SK-N-DZ (cell line): ENCODE measurements around the gene DNM2.
"Not testable (repeated sequence)": the region's sequence is repeated elsewhere in the genome, so short reads cannot be mapped to it uniquely, and the experiment has no call there.

Experiments used
- DNase-seq: peaks from one replicate; pipeline ENCODE4 v3.0.0-alpha.2; 2015; ENCODE audit warnings: low spot score

The DNM2 gene

DNA sequence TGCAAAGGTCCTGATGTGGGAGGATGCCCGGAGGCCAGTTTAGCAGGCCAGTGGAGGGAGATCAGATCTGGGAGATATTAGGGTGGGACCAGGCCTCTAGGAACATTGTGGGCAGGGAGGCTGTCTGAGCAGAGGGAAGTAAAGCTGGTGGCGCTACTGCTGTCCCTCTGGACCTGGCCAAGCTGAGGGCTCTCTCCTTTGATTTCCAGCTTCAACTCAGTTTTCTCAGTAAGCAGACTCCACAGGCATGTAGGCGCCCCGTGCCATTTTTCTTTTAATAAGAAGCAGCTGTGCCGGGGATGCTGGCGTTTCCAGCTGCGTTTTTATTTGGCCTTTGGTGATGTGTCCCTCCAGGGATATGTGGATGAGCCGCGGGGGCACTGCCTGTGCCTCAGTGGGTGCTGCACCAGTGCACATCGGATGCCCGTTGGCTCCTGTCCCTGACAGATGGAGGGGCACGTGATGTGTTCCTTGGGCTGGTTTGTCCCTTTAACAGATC, 6.7 kb downstream of the DNM2 start:
- no peak for DNase-seq

DNA sequence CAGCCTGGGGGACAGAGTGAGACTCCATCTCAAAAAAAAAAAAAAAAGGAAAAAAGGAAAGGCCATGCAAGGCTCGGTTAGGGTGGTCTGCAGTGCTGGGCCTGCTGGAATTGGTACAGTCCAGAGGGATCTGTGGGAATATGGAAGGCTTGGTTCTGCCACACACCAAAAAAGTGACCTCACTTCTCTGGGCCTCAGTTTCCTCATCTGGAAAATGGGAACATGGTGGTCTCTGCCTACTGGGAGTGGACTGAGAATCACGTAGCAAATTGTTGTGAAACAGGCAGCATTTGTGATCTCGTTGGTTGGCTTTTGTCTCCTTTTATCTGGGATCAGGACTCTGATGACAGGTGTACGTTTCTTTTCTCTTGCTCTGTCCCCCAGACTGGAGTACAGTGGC, 7.5 kb downstream of the DNM2 start:
- DNase-seq, result no peak

DNA sequence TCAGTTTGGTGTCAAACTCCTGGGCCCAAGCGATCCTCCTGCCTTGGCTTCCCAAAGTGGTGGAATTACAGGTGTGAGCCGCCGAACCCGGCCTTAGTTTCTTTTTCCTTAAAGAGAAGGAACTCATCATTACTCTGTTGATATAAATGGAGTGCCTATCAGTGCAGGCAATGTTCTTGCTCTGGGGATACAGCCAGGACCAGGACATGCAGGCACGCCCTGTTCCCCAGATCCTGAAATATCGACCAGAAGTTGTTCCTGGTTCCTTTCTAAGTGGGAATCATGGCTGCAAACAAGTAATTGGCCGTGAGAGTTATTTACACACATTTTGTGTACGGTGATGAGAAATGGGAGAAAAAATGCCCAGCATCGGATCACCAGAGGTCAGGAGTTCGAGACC, 8.4 kb downstream of the DNM2 start:
- DNase-seq, result no peak

DNA sequence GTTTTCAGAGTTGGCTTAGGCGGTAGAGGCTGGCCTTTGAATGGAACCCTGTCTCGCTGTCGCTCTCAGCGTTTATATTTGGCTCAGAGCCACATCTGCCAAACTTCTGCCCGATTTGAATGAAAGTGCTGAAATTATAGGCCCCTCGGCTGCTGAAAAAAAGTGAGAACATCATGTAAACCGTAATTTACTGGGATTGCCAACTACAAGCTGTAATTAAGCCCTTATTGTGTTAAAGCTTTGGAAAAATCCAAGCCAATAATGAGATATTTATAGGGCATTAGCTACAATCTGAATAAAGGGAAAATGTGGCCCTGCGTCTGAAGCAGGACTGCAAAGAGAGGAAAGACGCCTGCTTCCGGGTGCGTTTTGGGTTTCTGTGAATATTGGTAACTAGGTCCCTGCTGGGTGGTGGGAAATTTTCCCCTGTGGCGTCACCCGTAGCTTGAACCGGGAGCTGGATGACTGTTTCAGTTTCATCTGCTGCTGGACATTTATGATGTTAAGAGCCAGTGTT, 9.9 kb downstream of the DNM2 start:
- no peak for DNase-seq

DNA sequence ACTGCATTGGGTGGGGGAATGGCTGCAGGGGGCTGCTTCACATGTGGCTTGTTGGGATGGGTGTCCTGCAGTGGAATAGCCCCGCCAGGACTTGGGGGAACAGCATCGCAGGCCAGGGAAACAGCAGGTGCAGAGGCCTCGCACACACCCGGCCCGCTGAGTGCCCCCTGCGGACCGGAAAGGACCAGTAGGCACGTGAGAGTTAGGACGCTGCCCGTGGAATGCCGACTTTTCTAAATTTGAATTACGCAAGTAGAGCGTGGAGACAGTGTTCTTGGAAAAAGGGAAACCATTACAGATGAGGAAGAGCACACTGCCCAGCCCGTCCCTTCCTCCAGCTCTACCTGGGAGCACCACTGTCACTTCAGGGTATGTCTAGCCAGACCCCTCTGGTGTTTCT, 11.5 kb downstream of the DNM2 start:
- DNase-seq, result no peak

DNA sequence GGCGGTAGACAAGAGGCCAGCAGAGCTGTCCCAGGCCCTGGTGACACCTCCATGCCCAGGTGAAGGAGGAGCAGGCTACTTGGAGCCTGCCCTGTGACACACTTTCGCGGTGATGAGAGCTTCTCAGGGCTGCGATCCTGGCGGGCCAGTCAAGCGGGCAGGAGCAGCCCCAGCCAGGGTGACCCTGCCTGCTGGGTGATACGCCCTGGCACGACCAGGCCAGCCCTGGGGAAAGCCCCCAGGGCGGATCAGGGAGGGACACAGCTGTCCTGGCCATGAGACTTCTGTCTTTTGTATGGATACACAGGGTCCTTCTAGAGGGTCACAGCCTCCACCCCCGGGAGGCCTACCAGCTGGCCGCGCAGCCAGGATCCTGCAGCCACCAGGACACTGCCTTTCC, 13.1 kb downstream of the DNM2 start:
- DNase-seq, result no peak

DNA sequence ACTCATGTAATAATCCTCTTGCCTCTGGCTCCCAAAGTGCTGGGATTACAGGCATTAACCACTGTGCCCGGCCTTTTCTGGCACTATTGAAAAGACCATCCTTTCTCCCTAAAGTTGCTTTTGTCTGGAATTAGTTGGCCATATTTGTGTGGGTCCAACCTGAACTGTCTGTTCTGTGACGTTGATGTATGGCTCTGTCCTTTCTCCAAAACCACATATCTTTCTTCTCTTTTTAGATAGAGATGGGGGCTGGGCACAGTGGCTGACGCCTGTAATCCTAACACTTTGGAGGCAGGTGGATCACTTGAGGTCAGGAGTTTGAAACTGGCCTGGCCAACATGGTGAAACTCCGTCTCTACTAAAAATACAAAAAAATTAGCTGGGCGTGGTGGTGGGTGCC, 17.9 kb downstream of the DNM2 start:
- DNase-seq, result no peak

DNA sequence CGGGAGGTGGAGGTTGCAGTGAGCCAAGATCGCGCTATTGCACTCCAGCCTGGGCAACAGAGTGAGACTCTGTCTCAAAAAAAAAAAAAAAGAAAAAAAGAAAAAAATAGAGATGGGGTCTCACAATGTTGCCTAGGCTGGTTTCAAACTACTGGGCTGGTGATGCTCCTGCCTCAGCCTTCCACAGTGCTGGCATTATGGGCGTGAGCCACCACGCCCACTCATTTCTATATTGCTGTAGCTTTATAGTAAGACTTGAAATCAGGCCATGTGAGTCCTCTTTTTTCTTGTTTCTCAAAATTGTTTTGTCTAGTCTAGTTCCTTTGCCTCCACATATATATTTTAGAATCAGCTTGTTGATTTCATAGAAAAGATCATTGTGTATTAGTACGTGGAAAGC, 18.3 kb downstream of the DNM2 start:
- no peak for DNase-seq

DNA sequence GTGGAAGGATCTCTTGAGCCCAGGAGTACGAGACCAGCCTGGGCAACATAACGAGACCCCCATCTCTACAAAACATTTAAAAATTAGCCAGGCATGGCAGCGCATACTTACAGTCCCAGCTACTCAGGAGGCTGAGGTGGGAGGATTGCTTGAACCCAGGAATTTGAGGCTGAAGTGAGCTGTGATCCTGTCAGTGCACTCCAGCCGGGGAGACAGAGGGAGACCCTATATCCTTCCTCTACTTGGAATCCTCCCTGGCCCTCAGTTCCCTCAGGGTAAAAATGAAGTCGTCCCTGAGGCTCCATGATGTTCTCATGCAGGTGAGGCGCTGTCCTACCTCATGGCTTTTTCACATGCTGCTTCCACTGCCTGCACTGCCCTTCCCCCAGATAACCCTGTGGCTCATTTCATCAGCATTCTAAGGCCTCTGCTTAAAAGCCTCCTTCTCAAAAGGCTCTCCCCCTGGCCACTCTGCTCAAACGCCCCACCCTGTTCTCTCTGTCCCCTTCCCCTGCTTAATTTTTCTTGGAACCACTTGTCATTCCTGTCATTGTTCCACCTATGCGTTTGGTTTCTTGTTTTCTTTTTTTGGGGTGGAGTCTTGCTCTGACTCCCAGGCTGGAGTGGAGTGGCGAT, 19.2 kb downstream of the DNM2 start:
- no peak for DNase-seq

DNA sequence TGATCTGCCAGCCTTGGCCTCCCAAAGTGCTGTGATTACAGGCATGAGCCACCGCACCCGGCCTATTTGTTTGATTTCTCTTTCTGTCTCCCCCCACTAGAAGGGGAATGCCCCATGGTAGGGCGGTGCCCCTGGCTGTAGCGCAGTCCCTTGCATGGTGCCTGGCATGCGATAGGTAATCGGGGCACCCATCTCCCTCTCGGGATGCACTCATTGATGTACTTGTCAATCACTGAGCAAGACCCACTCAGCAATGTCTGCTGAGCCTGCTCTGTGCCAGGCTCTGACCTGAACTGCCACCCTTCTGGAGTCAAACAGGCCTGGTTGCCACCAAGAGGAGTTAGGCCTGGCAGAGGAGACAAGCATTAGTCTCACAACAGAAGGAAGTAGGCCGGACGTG, 19.8 kb downstream of the DNM2 start:
- no peak for DNase-seq

DNA sequence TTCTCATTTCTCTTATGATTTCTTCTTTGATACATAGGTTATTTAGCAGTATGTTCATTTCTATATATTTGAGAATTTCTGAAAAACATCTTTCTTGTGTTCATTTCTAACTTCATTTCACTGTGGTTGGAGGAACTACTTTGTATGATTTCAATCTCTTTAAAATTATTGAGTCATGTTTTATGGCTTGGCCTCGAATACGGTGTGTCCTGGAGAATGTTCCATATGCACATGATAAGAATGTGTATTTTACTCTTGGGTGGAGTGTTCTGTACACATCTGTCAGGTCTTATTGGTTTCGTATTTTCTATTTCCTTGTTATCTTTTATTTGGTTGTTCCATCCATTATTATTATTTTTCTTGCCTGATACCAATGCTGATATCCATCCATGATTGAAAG, 22.9 kb downstream of the DNM2 start:
- no peak for DNase-seq

DNA sequence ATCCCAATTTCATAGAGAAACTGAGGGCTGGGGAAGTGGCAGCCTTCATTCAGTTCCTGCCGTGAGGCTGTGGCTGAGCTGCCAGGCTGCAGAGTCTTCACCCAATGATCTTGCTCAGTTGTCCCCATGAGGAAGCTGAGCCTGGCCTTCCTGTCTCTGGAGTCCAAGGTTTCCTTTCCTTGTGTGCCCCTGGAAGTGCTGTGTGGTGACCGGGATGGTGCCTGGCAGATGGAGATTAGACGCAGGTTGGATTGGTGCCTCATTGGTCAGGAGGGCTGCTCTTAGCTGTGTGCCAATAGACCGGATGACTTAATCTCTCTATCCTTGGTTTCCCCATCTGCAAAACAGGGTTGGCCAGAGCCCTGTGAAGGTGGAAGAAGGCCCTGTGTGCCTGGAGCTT, 24.6 kb downstream of the DNM2 start:
- no peak for DNase-seq

DNA sequence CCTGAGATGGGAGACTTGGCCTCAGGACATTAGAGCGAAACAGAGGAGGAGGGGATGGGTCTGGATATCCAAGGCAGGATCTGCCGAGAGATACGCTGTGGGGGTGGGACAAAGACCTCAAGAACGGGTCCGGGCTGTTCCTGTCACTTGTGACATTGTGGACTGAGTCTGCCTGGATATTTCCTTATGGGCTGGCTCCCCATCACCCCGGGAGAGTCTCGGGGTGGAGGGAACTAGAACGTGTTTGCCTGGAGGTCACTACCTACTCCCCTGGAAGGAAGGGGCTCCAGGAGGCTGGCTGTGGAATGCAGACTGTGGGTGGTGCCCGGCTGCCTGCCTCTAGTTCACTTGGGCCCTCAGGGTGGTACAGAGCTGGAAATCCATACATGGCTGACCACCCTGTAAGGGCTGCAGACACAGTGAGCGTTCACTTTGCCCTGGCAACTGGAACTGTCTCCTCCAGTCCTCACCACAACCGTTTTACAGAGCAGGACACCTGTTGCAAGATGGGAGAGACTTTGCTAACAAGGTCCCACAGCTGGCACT, 26.4 kb downstream of the DNM2 start:
- no peak for DNase-seq

DNA sequence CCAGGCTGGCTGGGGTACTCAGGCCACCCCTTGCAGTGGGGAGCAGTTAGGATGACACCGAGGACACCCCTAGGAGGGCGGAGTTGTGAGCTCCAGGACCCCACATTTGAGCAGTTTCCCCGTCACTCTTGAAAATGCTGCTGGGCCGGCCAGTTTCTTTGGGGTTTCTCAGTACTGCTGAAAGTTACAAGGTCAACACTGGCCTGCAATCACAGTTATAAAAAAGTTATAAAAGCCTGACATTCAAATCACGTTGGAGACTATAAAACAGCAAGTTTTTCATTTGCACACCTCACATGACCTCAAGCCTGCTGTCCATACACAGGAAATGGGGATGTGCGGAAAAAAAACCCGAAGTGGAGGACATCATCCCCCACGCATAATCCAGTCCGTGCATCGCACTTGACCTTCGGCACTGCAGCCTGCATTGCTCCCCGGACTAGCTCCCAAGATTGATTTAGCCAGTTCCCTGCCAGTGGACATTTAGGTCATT, 27.0 kb downstream of the DNM2 start:
- DNase-seq, result no peak

DNA sequence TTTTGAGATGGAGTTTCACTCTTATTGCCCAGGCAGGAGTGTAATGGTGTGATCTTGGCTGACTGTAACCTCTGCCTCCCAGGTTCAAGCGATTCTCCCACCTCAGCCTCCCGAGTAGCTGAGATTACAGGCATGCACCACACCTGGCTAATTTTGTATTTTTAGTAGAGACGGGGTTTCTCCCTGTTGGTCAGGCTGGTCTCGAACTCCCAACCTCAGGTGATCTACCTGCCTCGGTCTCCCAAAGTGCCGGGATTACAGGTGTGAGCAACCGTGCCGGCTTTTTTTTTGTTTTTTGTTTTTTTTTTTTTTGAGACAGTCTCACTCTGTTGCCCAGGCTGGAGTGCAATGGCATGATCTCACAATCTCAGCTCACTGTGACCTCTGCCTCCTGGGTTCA, 28.6 kb downstream of the DNM2 start:
- not testable (repeated sequence) for DNase-seq

DNA sequence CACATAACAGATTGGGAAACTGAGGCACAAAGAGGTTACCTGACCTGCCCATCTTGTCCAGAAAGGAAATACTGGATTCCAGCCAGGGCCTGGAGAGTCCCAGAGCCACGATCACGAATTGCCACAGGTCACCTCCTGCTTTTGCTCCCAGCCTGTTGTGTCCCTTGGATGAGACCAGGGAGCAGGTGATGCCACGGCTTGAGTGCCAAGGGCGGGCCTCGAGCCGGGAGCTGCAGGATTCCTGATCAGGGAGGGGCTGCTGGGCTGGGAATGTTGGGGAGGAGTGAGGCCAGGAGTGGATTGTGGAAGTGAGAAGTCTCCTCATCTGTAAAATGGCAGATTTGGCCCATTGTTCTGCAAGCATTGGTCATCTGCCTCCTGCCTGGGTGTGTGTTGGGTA, 29.4 kb downstream of the DNM2 start:
- DNase-seq, result no peak

DNA sequence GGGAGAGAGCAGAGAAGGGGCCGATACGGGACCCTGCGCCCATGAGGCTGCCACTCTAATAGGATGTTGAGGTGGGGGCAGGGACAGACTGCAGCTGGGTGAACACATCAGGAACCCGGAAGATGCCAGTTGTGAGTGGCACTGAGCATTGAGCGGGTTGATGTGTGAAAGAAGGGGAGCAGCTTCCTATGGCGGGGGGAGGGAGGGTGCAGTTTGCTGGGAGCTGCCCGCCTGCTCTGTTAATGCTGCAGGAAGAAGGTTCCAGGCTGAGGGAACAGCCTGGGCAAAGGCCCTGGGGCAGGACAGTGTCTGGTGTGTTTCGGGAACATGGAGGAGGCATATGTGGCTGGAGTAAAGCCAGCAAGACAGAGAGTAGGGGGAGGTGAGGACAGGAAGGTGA, 29.8 kb downstream of the DNM2 start:
- DNase-seq, result no peak

DNA sequence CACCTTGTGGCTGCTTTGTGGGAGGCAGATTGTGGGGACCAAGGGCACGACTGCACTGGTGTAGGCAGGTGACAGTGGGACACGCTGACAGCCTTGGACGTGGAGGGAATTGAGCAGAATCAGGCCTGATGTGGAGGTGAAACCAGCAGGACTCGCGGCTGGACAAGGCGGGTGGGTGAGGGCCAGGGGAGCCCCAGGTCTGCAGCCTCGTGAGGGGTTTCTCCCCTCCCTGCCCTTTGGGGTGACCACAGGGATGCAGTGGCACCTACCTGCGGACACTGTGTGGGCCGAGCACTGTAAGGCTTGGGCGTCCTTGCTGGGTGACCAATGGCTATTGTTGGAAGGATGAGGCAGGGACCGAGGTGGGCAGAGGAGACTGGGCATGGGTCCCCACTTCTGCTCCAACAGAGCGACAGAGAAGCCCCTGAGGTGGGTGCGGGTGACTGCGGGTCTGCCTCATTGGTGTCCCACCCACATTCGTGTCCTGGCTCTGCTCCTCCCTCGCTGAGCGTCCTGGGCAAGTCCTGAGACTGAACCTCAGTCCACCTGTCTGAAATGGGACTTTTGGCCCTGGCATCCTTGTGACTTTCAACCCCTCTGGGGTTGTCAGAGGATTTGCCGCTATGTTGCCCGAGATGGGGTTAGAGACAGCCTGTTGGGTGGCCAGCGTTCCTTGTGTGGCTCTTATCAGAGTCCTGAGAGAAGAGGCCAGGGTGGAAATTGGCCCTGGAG, 30.5 kb downstream of the DNM2 start:
- no peak for DNase-seq

DNA sequence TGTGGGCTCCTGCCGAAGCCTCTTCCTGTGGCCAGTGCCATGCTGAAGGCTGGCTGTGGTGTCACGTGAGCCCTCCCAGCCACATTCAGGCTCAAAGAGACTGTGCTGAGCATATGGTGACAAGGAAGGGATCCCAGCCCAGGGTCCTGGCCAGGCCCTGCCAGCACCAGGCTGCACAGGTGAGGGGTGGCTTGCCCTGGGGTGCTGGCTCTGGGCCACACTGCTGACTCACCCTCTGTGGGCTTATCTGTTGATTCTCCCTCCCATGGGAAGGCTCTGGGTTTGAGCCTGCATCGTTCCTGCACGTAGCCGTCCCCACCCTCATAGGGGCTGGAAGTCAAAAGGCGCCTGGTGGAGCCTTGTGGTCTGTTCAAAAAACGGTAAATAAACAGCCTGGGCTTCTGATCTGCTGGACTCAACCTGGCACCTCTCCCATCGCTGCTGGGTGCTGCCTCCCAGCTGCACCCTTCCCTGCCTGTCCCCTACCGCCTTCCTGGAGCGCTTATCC, 31.1 kb downstream of the DNM2 start:
- DNase-seq, result no peak

DNA sequence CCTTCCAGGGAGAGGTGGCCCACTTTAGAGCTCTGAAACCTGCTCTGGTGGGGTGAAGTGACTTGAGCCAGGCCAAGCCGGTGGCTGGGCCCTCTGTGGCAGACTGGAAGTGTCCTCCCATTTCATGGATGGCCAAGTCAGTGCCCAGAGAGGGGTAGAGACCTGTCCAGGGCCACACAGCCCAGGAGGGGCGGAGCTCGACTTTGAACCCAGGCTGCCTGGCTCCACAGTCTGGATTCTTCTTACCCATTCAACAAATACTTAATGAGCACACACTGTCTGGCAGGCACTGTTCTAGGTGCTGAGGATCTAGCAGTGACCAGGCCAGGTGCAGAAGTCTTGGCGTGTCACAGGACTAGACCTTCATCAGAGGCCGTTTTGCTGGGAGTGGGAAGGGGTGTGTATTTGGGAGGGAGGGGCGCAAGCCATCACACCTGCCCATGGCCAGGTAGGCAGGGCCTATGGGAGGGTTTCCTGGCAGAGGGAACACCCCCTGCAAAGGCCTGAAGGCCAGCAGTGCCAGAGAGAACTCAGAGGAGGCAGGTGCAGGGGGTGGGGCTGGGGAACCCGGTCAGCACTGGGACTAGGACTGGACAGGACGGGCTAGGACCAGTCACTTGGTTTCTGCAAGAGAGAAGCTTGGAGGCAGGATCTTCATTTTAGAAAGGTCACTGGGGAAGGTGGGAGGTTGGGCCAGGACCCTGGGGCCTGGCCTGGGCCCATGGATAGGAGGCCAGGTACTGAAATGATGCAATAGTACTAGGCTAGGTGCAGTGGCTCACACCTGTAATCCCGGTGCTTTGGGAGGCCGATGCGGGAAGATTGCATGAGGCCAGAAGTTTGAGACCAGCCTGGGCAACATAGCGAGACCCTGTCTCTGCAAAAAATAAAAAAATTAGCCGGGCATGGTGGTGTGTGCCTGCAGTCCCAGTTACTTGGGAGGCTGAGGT, 31.8 kb downstream of the DNM2 start:
- no peak for DNase-seq
